Caco-2 (cell line): ENCODE results near the gene ISLR. TPM values are rescaled to one million over a fixed set of nuclear protein-coding genes. Genes with fewer than 3 reads are reported as not detected.
A peak's percentile ranks its signal among the peaks of the same experiment; 100 is the strongest.

Source experiments
- BruUV-seq: library from RNA; stranded (reverse); fragments of 400-500 nt; replicated peaks from 2 replicates; lab custom pipeline; 2021; lab: Mats Ljungman, UMichigan
- CTCF ChIA-PET: fragments of 300-600 bp; sonication (Branson Sonifier 250); formaldehyde crosslinking; loops from one replicate; lab custom pipeline; 2022; ENCODE audit warnings: antibody characterized with exemption; lab: Charles Lee
- POLR2A ChIA-PET: fragments of 300-600 bp; sonication (Branson Sonifier 250); formaldehyde crosslinking; loops from one replicate; lab custom pipeline; 2022; ENCODE audit warnings: antibody characterized with exemption; lab: Charles Lee
- DNase-seq, 2 experiments: peaks; one replicate each; pipeline versions ENCODE4 v3.0.0 to v3.0.0-alpha.2; 2020 to 2022
- H3K27me3 ChIP-seq: replicated peaks from 2 replicates; pipeline ENCODE4 v1.6.0; 2011; ENCODE audit warnings: low read length; ENCODE audit not compliant: control insufficient read depth, insufficient read depth
- H3K36me3 ChIP-seq: 2 replicates; pipeline ENCODE4 v1.5.1; 2011; ENCODE audit warnings: low read length; ENCODE audit not compliant: control insufficient read depth, insufficient read depth
- H3K4me1 ChIP-seq: fragments of 250-450 bp; sonication (Bioruptor Pico); 2 replicates; pipeline ENCODE4 v1.5.1; 2020; ENCODE audit warnings: mild to moderate bottlenecking
- H3K4me3 ChIP-seq: 2 replicates; pipeline ENCODE4 v1.5.1; 2011; ENCODE audit warnings: low read depth, mild to moderate bottlenecking, control low read depth, low read length
- H3K9me3 ChIP-seq: fragments of 250-450 bp; sonication (Bioruptor Pico); 2 replicates; pipeline ENCODE4 v1.5.1; 2020; ENCODE audit warnings: mild to moderate bottlenecking, moderate library complexity
- H3K27ac Mint-ChIP-seq: one replicate; pipeline ENCODE4 v1.8.0; 2022; ENCODE audit warnings: mixed read lengths; ENCODE audit not compliant: unreplicated experiment
- H3K27me3 Mint-ChIP-seq: one replicate; pipeline ENCODE4 v1.8.0; 2022; ENCODE audit warnings: mixed read lengths; ENCODE audit not compliant: insufficient read depth, unreplicated experiment
- H3K36me3 Mint-ChIP-seq: one replicate; pipeline ENCODE4 v1.8.0; 2022; ENCODE audit warnings: mild to moderate bottlenecking, mixed read lengths; ENCODE audit not compliant: insufficient read depth, unreplicated experiment
- H3K4me1 Mint-ChIP-seq: one replicate; pipeline ENCODE4 v1.8.0; 2022; ENCODE audit warnings: low read depth, mixed read lengths; ENCODE audit not compliant: unreplicated experiment
- H3K4me3 Mint-ChIP-seq: one replicate; pipeline ENCODE4 v1.8.0; 2022; ENCODE audit warnings: mild to moderate bottlenecking, moderate library complexity, mixed read lengths; ENCODE audit not compliant: unreplicated experiment
- H3K9me3 Mint-ChIP-seq: one replicate; pipeline ENCODE4 v1.8.0; 2022; ENCODE audit warnings: mixed read lengths; ENCODE audit not compliant: unreplicated experiment
- intact Hi-C: fragments of 100-400 bp; cut with micrococcal nuclease; formaldehyde crosslinking; loops from one replicate; pipeline ENCODE4 v1.10.0; 2022; ENCODE audit not compliant: unreplicated experiment
- total RNA-seq: library from RNA; stranded (reverse); gene quantifications from 2 replicates; pipeline ENCODE4 v1.2.3, GENCODE V29; 2022
- TF ChIP-seq, protein P1 (sequence below), 2 experiments: fragments of 200-600 bp in 1 of 2; IDR thresholded peaks; 1 replicate in 1 of 2; 2 replicates in 1 of 2; pipeline versions ENCODE4 v1.5.1 to v1.8.0; 2011 to 2022; ENCODE audit warnings: antibody characterized with exemption in 1 of 2, control low read depth in 1 of 2, inconsistent platforms in 1 of 2, low read depth in 1 of 2, low read length in 1 of 2, mild to moderate bottlenecking in 1 of 2, moderate library complexity in 1 of 2; ENCODE audit not compliant: insufficient read depth in 1 of 2, severe bottlenecking in 1 of 2, unreplicated experiment in 1 of 2

Gene ISLR
- total RNA-seq, 1 experiment from 2014 or later = not detected

DNA sequence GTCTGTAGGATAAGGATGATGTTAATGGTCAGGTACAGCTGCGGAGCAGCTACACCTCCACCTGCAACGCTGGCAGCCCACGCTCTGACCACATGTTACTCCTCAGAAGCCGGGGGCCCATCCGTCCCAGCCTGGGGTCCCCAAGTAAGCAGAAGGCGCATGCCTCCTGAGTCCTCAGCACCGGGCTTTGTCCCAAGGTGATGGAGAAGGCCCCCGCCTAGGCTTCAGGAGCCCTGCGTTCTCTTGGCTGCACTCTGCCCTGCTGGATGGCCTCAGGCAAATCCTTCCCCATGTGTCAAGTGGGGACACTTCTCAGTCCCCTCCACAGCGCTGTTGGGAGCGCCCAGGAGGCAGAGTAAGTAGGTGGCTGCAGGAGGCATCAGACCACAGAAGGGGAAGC lies 14.7 kb downstream of the ISLR start:
- H3K4me1 ChIP-seq = peaks cover 15% of the 10 kb centered on the region
- H3K27me3 ChIP-seq = no peaks in the 10 kb centered on the region
- H3K36me3 ChIP-seq = no peaks in the 10 kb centered on the region
- Mint-ChIP-seq H3K36me3 (peaks cover 5% of the 10 kb centered on the region), H3K9me3 (no peaks in the 10 kb centered on the region), H3K4me3 (no peak overlapping the region), H3K4me1 (peaks cover 7% of the 10 kb centered on the region), H3K27me3 (peaks cover 8% of the 10 kb centered on the region), H3K27ac (no peak overlapping the region)
- no peak overlapping the region for H3K4me3 ChIP-seq
- ChIA-PET CTCF (no interaction called here), POLR2A (no interaction called here)
- H3K9me3 ChIP-seq = no peaks in the 10 kb centered on the region
- intact Hi-C loops = no loop called here
- TF ChIP-seq, protein P1, sequence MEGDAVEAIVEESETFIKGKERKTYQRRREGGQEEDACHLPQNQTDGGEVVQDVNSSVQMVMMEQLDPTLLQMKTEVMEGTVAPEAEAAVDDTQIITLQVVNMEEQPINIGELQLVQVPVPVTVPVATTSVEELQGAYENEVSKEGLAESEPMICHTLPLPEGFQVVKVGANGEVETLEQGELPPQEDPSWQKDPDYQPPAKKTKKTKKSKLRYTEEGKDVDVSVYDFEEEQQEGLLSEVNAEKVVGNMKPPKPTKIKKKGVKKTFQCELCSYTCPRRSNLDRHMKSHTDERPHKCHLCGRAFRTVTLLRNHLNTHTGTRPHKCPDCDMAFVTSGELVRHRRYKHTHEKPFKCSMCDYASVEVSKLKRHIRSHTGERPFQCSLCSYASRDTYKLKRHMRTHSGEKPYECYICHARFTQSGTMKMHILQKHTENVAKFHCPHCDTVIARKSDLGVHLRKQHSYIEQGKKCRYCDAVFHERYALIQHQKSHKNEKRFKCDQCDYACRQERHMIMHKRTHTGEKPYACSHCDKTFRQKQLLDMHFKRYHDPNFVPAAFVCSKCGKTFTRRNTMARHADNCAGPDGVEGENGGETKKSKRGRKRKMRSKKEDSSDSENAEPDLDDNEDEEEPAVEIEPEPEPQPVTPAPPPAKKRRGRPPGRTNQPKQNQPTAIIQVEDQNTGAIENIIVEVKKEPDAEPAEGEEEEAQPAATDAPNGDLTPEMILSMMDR (IDR thresholded peaks at IDR 0.05; ENCODE audit: insufficient read depth in 1 of 2, low read depth in 1 of 2, low read length in 1 of 2, severe bottlenecking in 1 of 2, unreplicated experiment in 1 of 2) = no peak
- BruUV-seq = no TSS peak
- no peak for DNase-seq

DNA sequence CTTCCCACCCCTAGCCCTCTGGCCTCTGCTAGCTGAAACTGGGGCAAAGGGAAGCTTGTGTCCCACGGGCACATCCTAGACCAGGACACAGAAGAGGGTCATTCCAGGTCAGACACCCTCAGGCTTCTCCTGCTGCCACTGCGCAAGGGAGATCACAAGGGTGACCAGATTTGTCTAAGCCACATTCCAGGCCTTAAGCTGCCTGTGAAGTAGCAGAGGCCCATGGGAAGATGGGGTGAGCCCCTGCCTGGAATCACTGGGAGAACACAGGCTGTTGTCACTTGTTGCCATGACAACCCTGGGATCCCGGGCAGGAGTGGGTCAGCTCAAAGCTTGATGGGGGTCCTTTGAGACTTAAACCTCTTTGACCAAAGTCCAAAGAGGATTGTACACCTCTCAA lies 18.3 kb downstream of the ISLR start:
- Mint-ChIP-seq H3K27me3 (peaks cover 5% of the 10 kb centered on the region), H3K36me3 (peaks cover 5% of the 10 kb centered on the region), H3K4me3 (no peak overlapping the region), H3K27ac (no peak overlapping the region), H3K9me3 (no peaks in the 10 kb centered on the region), H3K4me1 (peaks cover 7% of the 10 kb centered on the region)
- H3K9me3 ChIP-seq = no peaks in the 10 kb centered on the region
- DNase-seq = peak; percentile 44 to 50
- H3K27me3 ChIP-seq = no peaks in the 10 kb centered on the region
- H3K4me3 ChIP-seq = no peak overlapping the region
- H3K36me3 ChIP-seq = no peaks in the 10 kb centered on the region
- peaks cover 15% of the 10 kb centered on the region for H3K4me1 ChIP-seq
- no TSS peak for BruUV-seq
- CTCF ChIA-PET = no interaction called here
- intact Hi-C loops = no loop called here
- POLR2A ChIA-PET = no interaction called here
- TF ChIP-seq, protein P1 (IDR thresholded peaks at IDR 0.05; ENCODE audit: insufficient read depth in 1 of 2, low read depth in 1 of 2, low read length in 1 of 2, severe bottlenecking in 1 of 2, unreplicated experiment in 1 of 2) = no peak

- no peak overlapping the region for H3K4me3 ChIP-seq
- DNase-seq = no peak
- no peaks in the 10 kb centered on the region for H3K36me3 ChIP-seq
- BruUV-seq = no TSS peak
- TF ChIP-seq, protein P1 (IDR thresholded peaks at IDR 0.05; ENCODE audit: insufficient read depth in 1 of 2, low read depth in 1 of 2, low read length in 1 of 2, severe bottlenecking in 1 of 2, unreplicated experiment in 1 of 2) = no peak
- H3K36me3 Mint-ChIP-seq = peaks cover 5% of the 10 kb centered on the region
- H3K9me3 Mint-ChIP-seq = no peaks in the 10 kb centered on the region
- CTCF ChIA-PET = no interaction called here
- POLR2A ChIA-PET = no interaction called here
- intact Hi-C loops = no loop called here
- H3K9me3 ChIP-seq = no peaks in the 10 kb centered on the region
- H3K27me3 Mint-ChIP-seq = no peaks in the 10 kb centered on the region
- H3K4me1 ChIP-seq = peaks cover 15% of the 10 kb centered on the region
- H3K4me1 Mint-ChIP-seq = peaks cover 7% of the 10 kb centered on the region
- H3K4me3 Mint-ChIP-seq = no peak overlapping the region
- no peaks in the 10 kb centered on the region for H3K27me3 ChIP-seq
- H3K27ac Mint-ChIP-seq = no peak overlapping the region
Measured at GRCh38 chr15:74192751-74193150, 19.2 kb downstream of the ISLR start.
